HepG2 (cell line): ENCODE measurements around the gene PPARA. TPM values are rescaled to one million over a fixed set of nuclear protein-coding genes. Genes with fewer than 3 reads are reported as not detected.

Experiments used
- ATAC-seq: fragments of 200-7000 bp; cut with Tn5 transposase; 3 replicates; pipeline ENCODE4 v1.9.1; 2020; ENCODE audit warnings: mild to moderate bottlenecking, moderate library complexity
- BruUV-seq: library from RNA; stranded (reverse); fragments of 400-500 nt; replicated peaks from 2 replicates; lab custom pipeline; 2021; lab: Mats Ljungman, UMichigan
- CTCF ChIA-PET: fragments of 300-600 bp; formaldehyde crosslinking; extraction: SDS; loops from one replicate; lab custom pipeline; 2021; ENCODE audit warnings: low total read pairs, inconsistent platforms, low intra/inter-chr PET ratio; lab: Yijun Ruan, JAX
- POLR2A ChIA-PET: fragments of 350-600 bp; sonication (Branson Sonifier 250); formaldehyde crosslinking; loops from one replicate; lab custom pipeline; 2020; ENCODE audit warnings: antibody characterized with exemption, inconsistent platforms; lab: Yijun Ruan, JAX
- DNase-seq: peaks from one replicate; pipeline ENCODE4 v3.0.0-alpha.2; 2015; ENCODE audit warnings: low spot score
- FAIRE-seq: peaks from 3 replicates; lab custom pipeline; 2011; peaks lifted over from hg19 to GRCh38; lab: Jason Lieb, UNC
- H2AFZ ChIP-seq: one replicate; pipeline ENCODE4 v1.6.1; 2011; ENCODE audit warnings: low read length, inconsistent platforms
- H3K27ac ChIP-seq: fragments of 300-600 bp; 3 replicates; pipeline ENCODE4 v1.8.0; 2011; ENCODE audit warnings: mixed run types, mild to moderate bottlenecking, mixed read lengths, low read length, inconsistent platforms; ENCODE audit not compliant: insufficient read depth; ENCODE audit errors: extremely low read length
- H3K27me3 ChIP-seq, 2 experiments: fragments of 200-600 bp in 1 of 2; 2 replicates in 1 of 2; 3 replicates in 1 of 2; pipeline versions ENCODE4 v1.6.0 to v1.8.0; 2011; ENCODE audit warnings: low read length in 2 of 2, mild to moderate bottlenecking in 2 of 2, moderate library complexity in 2 of 2, inconsistent platforms in 1 of 2; ENCODE audit not compliant: insufficient read depth in 2 of 2, control insufficient read depth in 1 of 2
- H3K36me3 ChIP-seq, 2 experiments: fragments of 200-600 bp in 1 of 2; replicated peaks in 1 of 2; 2 replicates in 1 of 2; 3 replicates in 1 of 2; pipeline versions ENCODE4 v1.5.1 to v1.8.0; 2011; ENCODE audit warnings: low read length in 2 of 2, inconsistent platforms in 1 of 2; ENCODE audit not compliant: insufficient read depth in 2 of 2, control insufficient read depth in 1 of 2
- H3K4me1 ChIP-seq: 2 replicates; pipeline ENCODE4 v1.5.1; 2012; ENCODE audit warnings: low read length, inconsistent platforms; ENCODE audit not compliant: insufficient read depth
- H3K4me2 ChIP-seq: 2 replicates; pipeline ENCODE4 v1.6.0; 2011; ENCODE audit warnings: low read depth, low read length, inconsistent platforms
- H3K4me3 ChIP-seq, 3 experiments: fragments of 200-600 bp in 1 of 3; sonication (generic), shearing (Covaris generic) in 1 of 3; replicated peaks in 1 of 3; 2 replicates each; pipeline ENCODE4 v1.5.1; 2011 to 2016; ENCODE audit warnings: low read length in 3 of 3, inconsistent platforms in 2 of 3, low read depth in 2 of 3, mild to moderate bottlenecking in 2 of 3, control low read depth in 1 of 3, mixed read lengths in 1 of 3; ENCODE audit not compliant: insufficient read depth in 1 of 3
- H3K79me2 ChIP-seq: one replicate; pipeline ENCODE4 v1.6.1; 2011; ENCODE audit warnings: low read length, inconsistent platforms; ENCODE audit not compliant: insufficient read depth
- H3K9ac ChIP-seq: 2 replicates; pipeline ENCODE4 v1.6.0; 2011; ENCODE audit warnings: mild to moderate bottlenecking, low read depth, low read length, inconsistent platforms; ENCODE audit not compliant: insufficient read depth
- H3K9me3 ChIP-seq: 2 replicates; pipeline ENCODE4 v1.5.1; 2012; ENCODE audit warnings: mild to moderate bottlenecking, low read length
- H4K20me1 ChIP-seq: 2 replicates; pipeline ENCODE4 v1.6.0; 2011; ENCODE audit warnings: inconsistent platforms, mild to moderate bottlenecking, low read length, moderate library complexity; ENCODE audit not compliant: insufficient read depth
- AGO1 ChIP-seq: fragments of 200-400 bp; formaldehyde crosslinking; IDR thresholded peaks from 2 replicates; pipeline ENCODE4 v1.6.1; 2017; ENCODE audit warnings: mild to moderate bottlenecking, low read depth, low read length, moderate library complexity; ENCODE audit not compliant: poor library complexity, severe bottlenecking
- AGO2 ChIP-seq: fragments of 200-400 bp; formaldehyde crosslinking; optimal IDR thresholded peaks from 2 replicates; pipeline ENCODE3; 2017; ENCODE audit warnings: mild to moderate bottlenecking, low read depth, low read length, moderate library complexity
- KLF9 ChIP-seq: IDR thresholded peaks from 2 replicates; pipeline ENCODE4 v1.6.1; 2016; ENCODE audit warnings: low read depth
- POLR2AphosphoS5 ChIP-seq: IDR thresholded peaks from 2 replicates; pipeline ENCODE4 v1.6.1; 2012; ENCODE audit warnings: low read depth, low read length
- RBFOX2 ChIP-seq: fragments of 200-400 bp; formaldehyde crosslinking; IDR thresholded peaks from 2 replicates; pipeline ENCODE4 v1.6.1; 2017; ENCODE audit warnings: low read depth, mild to moderate bottlenecking, low read length
- ZNF562 ChIP-seq: sonication (generic); formaldehyde crosslinking; IDR thresholded peaks from 2 replicates; pipeline ENCODE4 v1.8.0; 2022; ENCODE audit warnings: missing genetic modification reagents, borderline replicate concordance
- WGBS: methylation state at CpG from one replicate; pipeline ENCODE4 v1.1.6; 2017; ENCODE audit warnings: low lambda C conversion rate; 5-methylcytosine and 5-hydroxymethylcytosine counted together
- in situ Hi-C: cut with HindIII; loops from 2 replicates; pipeline ENCODE4 v1.10.0; 2017; ENCODE audit warnings: low pct_unique_long_range_greater_than_20kb; ENCODE audit not compliant: extremely low pct_ligation_motif_present
- intact Hi-C: fragments of 100-400 bp; cut with micrococcal nuclease; formaldehyde crosslinking; loops from one replicate; pipeline ENCODE4 v1.10.0; 2022; ENCODE audit not compliant: unreplicated experiment
- polyA plus RNA-seq, 8 experiments: library from polyadenylated mRNA; depleted of rRNA in 3 of 8; stranded (reverse) in 7 of 8; unstranded in 1 of 8; fragments of >200 nt; fragmentation: Illumina TruSeq in 4 of 8; extraction: Trizol in 4 of 8; gene quantifications; 2 replicates each; pipeline versions ENCODE4 v1.2.1 to v1.2.3, GENCODE V29; 2011 to 2016; ENCODE audit warnings: low read depth in 4 of 8, missing spikeins in 1 of 8, mixed read lengths in 1 of 8; ENCODE audit not compliant: insufficient read depth in 1 of 8
- total RNA-seq, 5 experiments: library from RNA; depleted of rRNA; stranded (reverse); fragments of >200 nt; fragmentation: Illumina TruSeq; extraction: Trizol; gene quantifications; 2 replicates each; pipeline ENCODE4 v1.2.3, GENCODE V29; 2016; ENCODE audit warnings: low read depth in 1 of 5
- TF ChIP-seq, protein P1 (sequence below): sonication (generic); formaldehyde crosslinking; conservative IDR thresholded peaks from 2 replicates; pipeline ENCODE4 v1.8.1; 2023; ENCODE audit warnings: missing genetic modification reagents
- TF ChIP-seq, protein P2 (sequence below): sonication (generic); formaldehyde crosslinking; IDR thresholded peaks from 2 replicates; pipeline ENCODE4 v1.4.0; 2020; ENCODE audit warnings: missing genetic modification reagents

Gene PPARA
- total and polyA plus RNA-seq, 2 of the 13 experiments (the other 11 are each of a cell fraction or from before 2014, with no cell fraction given): 18.2 to 24.7 TPM

DNA sequence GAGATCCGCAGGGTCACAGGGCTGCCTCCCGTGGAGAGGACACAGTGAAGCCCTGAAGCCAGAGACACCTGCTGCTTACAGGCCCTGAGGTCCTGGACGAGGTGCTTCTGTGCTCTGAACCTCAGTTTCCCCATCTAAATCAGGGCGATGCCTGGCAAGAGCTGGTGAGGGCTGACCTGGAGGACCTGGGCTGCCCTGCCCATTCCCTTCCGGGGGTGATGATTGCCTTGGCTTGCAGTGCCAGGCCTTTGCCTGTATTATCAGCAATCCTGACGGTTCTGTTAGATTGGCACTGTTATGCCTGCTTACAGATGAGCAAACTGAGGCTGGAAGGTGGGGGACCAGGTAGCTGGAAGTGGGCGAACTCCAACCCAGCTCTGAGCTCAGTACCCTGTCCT, 138.5 kb downstream of the PPARA start:
- FAIRE-seq: no peak
- no peak overlapping the region for H3K9ac ChIP-seq
- H3K27ac ChIP-seq: no peak overlapping the region
- 100% methylated on average over 3 of the region's 7 CpGs for WGBS
- ChIA-PET CTCF (no interaction called here), POLR2A (interaction anchor here (2.7 to 4.2 kb wide), 2 partner anchors 11 to 20 kb away, joined by 9 to 33 read pairs; partner anchors contain the start of gene TTC38)
- H3K27me3 ChIP-seq: no peaks in the 10 kb centered on the region
- no TSS peak for BruUV-seq
- H3K9me3 ChIP-seq: no peaks in the 10 kb centered on the region
- no peak for DNase-seq
- no peak overlapping the region for H3K4me2 ChIP-seq
- H2AFZ ChIP-seq: no peak overlapping the region
- peak; percentile 34; the same call in 1 of the 2 replicates for TF ChIP-seq POLR2AphosphoS5
- TF ChIP-seq KLF9 (CRISPR knock-in tag): no peak
- intact Hi-C loops: no loop called here
- in situ Hi-C loops: no loop called here
- no peaks in the 10 kb centered on the region for H4K20me1 ChIP-seq
- no peak for ATAC-seq
- H3K4me3 ChIP-seq: no peak overlapping the region
- H3K4me1 ChIP-seq: no peaks in the 10 kb centered on the region
- H3K36me3 ChIP-seq: peaks cover 48 to 82% of the 10 kb centered on the region in 2 experiments
- H3K79me2 ChIP-seq: no peaks in the 10 kb centered on the region

DNA sequence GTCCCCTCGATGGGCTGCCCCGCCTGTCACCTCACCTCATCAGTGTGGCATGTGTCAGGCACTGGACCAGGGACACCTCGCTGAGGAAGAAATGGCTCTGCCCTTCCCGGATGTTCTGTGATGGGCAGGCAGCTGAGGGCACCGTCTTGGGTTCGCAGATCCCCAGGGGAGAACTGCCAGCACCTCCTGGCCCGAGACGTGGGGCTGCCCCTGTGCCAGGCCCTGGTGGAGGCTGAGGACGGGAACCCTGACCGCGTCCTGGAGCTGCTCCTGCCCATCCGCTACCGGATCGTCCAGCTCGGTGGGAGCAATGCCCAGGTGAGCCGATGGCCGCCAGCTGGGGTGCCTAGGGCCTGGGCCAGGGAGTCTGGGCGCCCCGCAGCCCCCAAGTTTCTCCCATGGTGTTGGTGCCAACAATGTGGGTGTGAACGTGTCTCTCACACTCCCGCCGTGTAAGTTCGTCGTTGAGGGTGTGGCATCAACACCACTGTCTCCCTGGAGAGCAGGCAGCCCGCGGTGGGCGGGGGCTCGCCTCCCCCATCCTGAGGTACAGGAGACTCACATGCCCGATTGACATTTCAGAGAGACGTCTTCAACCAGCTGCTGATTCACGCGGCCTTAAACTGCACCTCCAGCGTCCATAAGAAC, 139.0 kb downstream of the PPARA start:
- Histone ChIP-seq H4K20me1 (no peaks in the 10 kb centered on the region), H3K9me3 (no peaks in the 10 kb centered on the region), H3K27ac (no peak overlapping the region), H3K4me2 (no peak overlapping the region), H3K4me3 (no peak overlapping the region), H3K79me2 (no peaks in the 10 kb centered on the region), H3K9ac (no peak overlapping the region), H3K4me1 (no peaks in the 10 kb centered on the region), H3K36me3 (peaks cover 43 to 76% of the 10 kb centered on the region in 2 experiments), H2AFZ (no peak overlapping the region), H3K27me3 (no peaks in the 10 kb centered on the region)
- ChIA-PET CTCF (no interaction called here), POLR2A (interaction anchor here (1.1 to 4.2 kb wide), 3 partner anchors 9 to 21 kb away, joined by 3 to 33 read pairs (median 9); partner anchors contain the start of gene TTC38)
- TF ChIP-seq RBFOX2 (peak; percentile 79), AGO2 (peak; percentile 96), AGO1 (peak; percentile 23), ZNF562 (CRISPR knock-in tag) (no peak)
- TF ChIP-seq, protein P1, sequence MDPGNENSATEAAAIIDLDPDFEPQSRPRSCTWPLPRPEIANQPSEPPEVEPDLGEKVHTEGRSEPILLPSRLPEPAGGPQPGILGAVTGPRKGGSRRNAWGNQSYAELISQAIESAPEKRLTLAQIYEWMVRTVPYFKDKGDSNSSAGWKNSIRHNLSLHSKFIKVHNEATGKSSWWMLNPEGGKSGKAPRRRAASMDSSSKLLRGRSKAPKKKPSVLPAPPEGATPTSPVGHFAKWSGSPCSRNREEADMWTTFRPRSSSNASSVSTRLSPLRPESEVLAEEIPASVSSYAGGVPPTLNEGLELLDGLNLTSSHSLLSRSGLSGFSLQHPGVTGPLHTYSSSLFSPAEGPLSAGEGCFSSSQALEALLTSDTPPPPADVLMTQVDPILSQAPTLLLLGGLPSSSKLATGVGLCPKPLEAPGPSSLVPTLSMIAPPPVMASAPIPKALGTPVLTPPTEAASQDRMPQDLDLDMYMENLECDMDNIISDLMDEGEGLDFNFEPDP (CRISPR knock-in tag): 0 out of 2 replicates have a peak, but pooled peaks have one; percentile 61
- TF ChIP-seq, protein P2, sequence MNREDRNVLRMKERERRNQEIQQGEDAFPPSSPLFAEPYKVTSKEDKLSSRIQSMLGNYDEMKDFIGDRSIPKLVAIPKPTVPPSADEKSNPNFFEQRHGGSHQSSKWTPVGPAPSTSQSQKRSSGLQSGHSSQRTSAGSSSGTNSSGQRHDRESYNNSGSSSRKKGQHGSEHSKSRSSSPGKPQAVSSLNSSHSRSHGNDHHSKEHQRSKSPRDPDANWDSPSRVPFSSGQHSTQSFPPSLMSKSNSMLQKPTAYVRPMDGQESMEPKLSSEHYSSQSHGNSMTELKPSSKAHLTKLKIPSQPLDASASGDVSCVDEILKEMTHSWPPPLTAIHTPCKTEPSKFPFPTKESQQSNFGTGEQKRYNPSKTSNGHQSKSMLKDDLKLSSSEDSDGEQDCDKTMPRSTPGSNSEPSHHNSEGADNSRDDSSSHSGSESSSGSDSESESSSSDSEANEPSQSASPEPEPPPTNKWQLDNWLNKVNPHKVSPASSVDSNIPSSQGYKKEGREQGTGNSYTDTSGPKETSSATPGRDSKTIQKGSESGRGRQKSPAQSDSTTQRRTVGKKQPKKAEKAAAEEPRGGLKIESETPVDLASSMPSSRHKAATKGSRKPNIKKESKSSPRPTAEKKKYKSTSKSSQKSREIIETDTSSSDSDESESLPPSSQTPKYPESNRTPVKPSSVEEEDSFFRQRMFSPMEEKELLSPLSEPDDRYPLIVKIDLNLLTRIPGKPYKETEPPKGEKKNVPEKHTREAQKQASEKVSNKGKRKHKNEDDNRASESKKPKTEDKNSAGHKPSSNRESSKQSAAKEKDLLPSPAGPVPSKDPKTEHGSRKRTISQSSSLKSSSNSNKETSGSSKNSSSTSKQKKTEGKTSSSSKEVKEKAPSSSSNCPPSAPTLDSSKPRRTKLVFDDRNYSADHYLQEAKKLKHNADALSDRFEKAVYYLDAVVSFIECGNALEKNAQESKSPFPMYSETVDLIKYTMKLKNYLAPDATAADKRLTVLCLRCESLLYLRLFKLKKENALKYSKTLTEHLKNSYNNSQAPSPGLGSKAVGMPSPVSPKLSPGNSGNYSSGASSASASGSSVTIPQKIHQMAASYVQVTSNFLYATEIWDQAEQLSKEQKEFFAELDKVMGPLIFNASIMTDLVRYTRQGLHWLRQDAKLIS (CRISPR knock-in tag): no peak
- no peak for DNase-seq
- in situ Hi-C loops: no loop called here
- no TSS peak for BruUV-seq
- ATAC-seq: no peak; the same call in 2 of the 3 replicates
- no peak for FAIRE-seq
- intact Hi-C loops: no loop called here
- 97% methylated on average over 14 of the region's 33 CpGs for WGBS
